HG03108 (cell line): ENCODE data around the gene SH3PXD2A.

Experiments used
- ATAC-seq: cut with Tn5 transposase; IDR thresholded peaks from one replicate; pipeline ENCODE4 v1.9.1; 2021; ENCODE audit warnings: moderate library complexity; ENCODE audit not compliant: unreplicated experiment

Gene SH3PXD2A

DNA sequence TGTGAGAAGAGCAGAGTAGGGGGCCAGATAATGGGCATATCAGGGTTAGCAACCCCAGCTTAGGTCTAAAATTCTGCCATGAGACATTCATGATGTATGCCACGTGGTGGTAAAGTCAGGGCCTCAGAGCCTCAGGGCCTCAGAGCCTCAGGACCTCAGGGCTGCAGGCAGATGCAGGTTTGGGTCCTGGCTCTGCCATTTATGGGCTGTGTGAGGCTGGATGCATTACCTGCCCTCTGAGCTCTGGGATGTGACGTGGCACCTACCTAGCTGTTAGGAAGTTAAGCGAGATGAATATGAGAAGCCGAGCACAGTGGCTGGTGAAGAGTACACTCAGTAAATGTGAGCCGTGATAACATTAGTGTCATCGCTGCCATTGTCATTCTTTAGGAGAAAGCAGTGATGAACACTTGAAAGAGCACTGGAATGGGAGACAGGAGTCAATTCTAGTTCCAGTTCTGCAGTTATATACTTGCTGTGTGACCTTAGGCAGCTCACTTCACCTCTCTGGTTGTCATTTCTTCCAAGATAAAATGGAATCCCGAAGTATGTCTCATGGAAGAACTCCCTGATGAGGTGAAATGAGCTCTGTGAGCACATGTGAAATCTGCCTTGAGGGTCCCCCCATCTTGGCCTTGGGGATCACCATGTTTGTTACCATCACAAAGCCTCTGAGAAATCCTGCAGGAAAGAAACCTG, 127.2 kb downstream of the SH3PXD2A start:
- no peak for ATAC-seq

DNA sequence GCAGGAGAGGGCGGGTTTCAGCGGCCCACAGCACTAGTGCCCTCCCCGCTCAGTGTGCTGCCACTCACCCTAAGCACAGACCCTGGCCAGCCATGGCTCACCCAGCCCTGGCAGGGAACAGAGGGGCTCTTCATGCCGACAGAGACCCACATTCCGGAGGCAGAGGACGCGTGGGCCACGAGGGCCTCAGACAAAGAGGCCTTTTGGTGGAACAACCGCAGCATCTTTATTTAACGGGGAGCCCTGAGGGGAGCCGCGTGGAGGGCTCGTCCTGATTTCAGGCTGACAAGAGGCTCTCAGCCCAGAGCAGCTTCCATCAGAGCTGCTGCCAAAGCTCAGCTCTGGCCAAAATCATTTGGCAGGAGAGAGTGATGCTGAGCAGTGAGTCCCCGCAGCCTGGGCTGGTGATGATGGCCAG, 127.8 kb downstream of the SH3PXD2A start:
- ATAC-seq = no peak

DNA sequence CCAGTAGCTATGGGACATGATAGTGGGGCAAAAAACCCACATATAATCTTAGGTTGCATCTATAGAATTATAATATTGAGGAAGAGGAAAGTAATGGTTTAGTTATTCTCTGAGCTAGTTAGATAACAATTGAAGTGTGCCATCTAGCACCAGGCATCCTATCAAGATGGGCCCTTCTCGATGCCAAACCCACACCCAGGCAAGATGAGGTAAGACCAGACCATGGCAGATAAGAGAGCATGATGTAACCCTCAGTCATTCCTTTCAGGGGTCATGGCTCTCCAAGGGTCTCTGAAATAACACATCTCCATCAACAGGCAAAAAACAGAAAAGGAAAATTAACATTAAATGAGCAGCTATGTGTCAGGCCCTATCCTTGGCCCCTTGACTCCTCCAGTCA, 128.7 kb downstream of the SH3PXD2A start:
- ATAC-seq = no peak

- no peak for ATAC-seq
Observed at GRCh38 chr10:103725242-103725641, 130.1 kb downstream of the SH3PXD2A start.

DNA sequence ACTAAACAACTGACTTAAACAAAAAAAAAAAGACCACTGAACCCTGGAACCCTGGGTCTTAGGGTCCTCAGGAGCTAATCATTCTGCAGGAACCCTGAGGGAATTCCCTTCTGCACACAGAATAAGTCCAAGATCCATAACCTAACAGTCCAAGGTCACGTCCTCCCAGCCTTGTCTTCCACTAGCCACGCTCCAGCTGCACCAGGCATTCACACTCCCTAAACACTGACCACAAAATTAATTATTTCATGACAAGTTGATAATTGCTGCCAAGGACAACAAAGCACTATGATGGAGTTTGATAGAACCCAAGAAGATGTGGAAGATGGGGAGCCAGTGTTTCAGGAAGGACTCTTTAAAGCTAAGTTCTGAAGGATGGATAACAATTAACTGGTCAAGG, 130.6 kb downstream of the SH3PXD2A start:
- ATAC-seq = no peak

DNA sequence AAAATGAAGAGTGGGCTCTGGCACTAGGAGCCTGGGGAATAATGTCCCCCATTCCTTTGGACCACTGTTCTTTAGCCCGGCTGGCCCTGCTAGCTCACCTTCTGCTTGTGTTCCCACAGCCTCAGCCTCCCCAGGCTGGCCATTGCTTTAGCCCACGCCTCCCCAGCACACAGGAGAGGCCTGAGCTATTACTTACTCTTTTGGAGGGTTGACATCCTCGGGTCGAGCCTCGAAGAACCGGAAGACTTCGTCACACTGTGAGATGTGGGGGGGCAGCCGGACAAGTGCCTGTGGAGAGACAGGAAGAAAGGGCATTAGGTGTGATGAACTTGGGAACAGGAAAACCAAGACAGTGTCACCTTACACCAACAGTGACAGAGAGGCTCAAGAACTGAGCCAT, 131.3 kb downstream of the SH3PXD2A start:
- ATAC-seq = no peak

DNA sequence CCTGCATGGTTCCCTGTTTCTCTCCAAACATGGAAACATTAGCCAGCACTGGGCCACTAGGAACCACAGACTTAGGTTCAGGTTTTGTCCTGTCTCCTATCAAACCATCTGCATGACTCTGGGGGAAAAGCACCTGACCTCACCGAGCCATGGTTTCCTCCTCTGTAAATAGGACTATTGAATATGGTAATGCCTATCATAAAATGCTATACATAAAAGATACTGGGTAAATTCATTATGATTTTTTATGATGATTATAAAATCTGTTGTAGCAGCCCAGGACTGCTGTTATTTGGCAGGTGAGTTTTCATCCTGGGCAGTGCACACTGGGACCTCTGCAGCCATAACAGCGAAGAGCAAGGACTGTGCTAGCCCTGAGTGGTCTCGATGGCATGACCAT, 131.8 kb downstream of the SH3PXD2A start:
- no peak for ATAC-seq

DNA sequence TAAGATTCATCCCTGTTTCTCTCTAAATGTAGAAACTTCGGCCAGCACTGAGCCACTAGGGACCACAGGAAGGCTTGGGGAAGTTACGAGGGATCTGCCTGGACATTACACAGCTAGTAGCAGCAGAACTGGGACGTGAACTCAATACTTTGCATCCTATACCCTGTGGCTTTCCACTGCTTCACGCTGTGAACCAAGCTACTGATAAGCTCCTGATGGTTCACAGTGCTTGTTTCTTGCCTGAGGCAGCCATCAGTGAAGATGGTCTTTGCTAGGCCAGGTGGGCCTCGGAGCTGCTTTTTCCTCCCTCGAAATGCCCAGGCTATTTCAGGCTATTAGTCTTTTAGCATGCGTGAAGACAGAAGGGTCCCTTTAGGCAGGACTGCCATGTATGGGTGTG, 132.7 kb downstream of the SH3PXD2A start:
- no peak for ATAC-seq

DNA sequence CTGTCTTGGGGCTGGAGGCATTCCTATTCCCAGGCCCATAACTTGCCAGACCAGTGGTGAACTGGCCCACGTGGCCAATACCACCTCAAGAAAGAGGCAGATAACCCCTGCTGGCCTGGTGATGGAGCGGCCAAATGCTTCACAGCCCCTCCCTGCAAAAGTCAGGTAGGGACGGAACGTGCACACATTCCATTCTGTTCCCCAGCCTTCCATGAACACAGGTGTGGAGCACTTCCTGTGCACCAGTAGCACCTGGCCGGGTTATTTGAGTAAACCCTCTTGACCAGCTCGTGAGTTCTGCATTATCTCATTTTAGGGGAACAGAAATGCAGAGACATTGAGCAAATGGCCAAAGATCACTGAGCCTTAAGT, 134.4 kb downstream of the SH3PXD2A start:
- ATAC-seq = no peak

DNA sequence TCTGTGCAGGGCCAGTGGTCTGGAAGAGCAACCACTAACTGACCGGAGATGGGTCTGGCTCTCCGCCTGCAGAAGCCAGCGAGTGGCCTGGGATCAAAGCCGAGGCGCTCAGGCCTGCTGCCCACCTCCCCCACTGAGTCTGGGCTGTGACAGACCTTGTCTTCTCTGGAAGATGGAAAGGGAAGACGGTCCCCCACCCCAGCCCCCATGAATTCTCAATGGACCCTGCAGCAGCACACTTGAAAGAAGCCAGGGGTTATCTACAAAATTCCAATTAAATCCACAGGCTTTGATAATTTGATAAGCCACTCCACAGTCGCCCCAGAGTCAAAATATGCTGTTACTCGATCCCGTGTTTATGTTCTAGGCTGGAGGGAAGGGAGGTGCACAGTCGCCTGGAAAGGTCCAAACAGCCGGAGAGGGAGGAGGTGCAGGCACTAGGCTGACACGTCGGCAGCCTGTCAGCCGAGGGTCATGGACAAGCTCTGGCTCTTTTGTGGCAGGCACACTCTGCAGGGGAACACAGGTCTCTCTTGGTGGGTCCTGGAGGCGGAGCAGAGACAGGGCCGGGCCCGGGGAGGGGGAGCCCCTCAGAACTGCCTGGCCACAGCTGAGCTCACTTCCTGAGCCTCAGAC, 134.9 kb downstream of the SH3PXD2A start:
- ATAC-seq = no peak

DNA sequence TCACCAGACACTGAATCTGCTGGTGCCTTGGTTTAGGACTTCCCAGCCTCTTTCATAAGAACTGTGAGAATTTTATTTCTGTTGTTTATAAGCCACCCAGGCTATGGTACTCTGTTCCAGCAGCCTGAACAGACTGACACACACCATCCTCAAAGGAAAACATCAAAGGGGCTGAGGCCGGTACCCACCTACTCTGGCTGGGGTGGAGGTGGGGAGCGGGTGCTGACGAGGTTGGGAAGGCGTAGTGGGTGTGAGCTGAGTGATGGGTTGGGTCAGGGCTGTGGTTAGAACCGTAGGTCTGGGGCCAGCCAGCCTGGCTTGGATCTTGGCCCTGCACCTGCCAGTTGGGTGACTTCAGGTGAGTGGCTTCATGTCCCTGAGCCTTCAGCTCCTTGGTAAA, 136.3 kb downstream of the SH3PXD2A start:
- ATAC-seq = no peak

- ATAC-seq = no peak
Observed at GRCh38 chr10:103718247-103718620, 137.1 kb downstream of the SH3PXD2A start.

DNA sequence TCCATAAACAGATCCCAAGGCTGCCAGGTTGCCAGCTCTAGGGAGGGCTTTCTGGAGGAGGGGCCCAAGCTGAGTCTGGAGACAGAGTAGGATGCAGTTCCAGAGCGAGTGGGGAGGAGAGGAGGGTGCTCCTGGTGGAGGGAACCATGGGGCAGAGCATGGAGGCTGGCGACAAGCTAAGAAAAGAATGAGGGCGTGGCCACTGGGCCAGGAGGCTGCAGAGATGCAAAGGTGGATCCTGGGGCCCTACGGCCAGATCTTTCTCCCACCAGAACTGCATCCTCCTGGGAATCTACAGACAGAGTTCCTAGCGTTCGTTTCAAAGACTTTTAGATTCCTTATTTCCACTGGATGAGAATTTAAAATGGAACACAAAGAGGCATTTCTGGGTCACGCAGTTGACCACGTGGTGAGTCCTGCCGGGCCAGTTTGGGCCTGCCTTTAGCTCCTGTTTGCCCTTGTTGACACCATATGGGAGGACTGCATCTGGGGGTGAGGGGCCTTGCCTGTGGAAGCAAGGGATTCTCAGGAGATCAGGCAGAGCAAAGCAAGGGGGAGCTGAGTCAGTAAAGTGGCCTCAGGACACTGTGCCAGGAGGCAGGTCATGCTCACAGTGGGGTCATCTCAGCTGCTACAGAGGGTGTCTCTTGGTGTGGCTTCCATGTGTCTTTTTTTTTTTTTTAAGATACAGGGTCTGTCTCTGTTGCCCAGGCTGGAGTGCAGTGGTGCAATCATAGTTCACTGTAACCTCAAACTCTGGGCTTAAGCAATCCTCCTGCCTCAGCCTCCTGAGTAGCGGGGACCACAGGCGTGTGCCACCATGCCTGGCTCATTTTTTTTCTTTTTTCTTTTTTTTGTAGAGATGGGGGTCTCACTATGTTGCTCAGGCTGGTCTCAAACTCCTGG, 137.8 kb downstream of the SH3PXD2A start:
- ATAC-seq = no peak

DNA sequence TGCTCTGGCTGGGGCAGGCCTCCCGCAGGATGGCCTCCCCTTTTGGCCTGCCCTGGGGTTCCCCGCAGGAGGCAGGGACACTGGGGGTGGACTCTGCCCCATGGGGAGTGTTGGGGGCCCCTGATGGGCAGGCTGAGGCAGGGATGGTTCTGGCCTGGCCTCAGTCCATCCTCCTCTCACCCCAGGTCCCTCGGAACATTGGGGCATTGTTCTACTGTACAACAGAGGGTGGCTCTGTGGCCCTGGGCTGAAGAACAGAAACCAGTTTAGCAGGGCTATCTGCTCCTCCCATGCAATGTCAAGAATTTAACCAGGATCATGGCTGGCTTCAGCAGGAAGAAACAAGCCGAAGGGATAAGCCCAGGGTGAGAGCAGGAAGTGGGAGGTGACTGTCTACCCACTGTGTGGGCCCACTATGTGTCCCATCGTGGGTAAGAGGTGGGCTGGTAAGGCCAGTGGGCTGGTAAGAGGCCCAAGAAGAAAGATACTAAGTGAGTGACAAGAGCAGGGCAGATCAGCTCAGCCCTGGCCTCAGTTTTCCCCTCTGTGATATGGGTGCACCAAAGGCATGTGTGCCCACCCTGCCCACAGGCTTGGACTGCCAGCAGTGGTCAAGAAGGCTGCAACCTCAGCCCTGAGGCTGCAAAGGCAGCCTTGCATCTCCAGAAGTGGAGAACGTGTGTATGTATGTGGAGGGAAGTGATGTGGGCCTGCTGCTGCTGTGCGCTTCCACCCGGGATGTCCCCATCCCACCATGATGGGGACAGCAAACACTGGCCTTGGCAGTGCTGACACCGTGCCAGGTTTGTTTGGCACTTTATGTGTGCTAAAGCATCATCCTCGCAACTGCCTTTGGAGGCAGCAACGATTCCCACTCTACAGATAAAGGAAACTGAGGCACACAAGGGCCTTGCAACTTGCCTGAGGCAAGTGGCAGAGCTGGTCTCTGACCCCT, 138.9 kb downstream of the SH3PXD2A start:
- no peak for ATAC-seq

DNA sequence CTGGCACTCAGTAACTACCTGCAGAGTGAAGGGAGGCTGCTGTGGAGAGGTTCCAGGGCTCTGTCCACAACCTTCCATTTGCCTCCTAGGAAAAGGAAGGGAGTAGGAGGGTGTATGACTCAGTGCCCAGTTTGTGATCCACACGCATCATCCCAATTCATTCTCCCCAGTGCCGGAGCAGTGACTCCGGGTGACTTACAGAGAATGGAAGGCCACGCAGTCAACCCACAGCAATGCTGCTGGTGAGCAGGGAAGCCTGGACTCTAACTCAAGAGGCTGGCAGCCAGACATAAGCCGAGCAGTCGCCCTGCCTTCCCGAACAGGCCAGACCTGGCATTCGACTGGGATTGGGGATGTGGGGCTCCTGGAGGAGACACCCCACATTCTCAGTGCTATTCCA, 139.9 kb downstream of the SH3PXD2A start:
- no peak for ATAC-seq

- ATAC-seq = no peak
Observed at GRCh38 chr10:103714232-103714891, 141.0 kb downstream of the SH3PXD2A start.

DNA sequence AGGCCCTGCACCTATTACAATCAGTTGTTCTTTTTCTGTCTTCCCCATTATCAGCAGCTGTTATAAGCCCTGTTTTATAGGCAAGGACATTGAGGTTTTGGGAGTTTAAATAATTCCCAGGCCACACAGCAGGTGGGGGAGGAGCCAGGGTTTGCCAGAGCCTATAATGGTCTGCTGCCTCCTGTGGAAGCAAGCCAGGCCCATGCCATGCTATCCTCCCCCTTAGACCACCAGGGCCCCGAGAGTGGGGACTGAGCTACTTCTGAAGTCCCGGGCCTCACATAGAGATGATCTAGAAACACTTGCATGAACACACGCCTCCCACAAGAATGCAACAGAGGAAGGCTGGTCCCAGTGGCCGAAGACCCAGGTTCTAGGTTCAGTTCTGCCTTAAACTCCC, 141.7 kb downstream of the SH3PXD2A start:
- no peak for ATAC-seq

DNA sequence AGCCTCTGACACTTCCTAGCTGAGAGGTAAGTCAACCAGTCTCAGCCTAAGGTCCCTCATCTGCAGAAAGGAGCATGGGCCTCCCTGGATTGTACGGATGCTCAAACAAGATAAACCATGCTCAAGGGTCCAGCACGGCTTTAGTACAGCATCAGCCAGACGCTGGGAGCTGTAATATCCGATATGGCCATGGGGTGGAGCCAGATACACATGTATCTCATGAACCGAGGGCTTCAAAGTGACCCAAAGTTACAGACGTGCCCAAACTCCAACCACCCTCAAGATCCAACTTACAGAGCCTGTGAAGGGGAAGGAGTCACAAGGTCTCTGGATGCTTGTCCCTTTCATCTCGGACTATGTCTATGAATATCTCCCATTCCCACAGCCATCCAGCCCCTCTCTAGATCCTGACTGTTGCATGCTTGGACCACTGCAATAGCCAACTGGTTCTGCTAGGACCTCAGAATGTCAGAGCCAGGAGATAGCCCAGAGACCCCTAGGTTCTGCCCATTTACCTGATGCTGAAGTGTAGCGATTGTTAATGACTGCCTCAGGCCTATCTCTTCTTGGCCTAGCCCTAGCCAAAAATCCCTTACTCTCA, 142.4 kb downstream of the SH3PXD2A start:
- ATAC-seq = no peak

DNA sequence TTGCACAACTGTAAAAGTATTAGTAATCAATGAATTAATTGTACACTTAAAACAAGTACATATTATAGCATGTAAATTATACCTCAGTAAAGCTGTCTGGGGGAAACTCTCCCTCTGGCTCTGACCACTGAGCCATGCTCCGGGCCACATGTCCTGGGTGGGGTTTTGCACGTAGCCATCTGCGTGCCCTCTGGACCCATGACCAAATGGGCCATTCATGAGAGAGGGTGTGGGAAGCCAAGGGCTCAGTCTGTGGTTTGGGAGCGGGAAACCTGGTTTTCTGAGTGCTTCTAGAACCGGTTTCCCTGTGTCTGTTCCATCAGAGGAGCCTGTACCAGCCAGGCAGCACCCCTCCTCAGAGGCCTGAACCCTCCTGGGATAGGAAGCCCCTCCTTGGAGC, 143.2 kb downstream of the SH3PXD2A start:
- ATAC-seq = no peak
